Activated CD8-positive, alpha-beta T cell treated with anti-CD3 and anti-CD28 coated beads for 36 hours (primary cell): ENCODE data around the gene SOX2. TPM values are rescaled to one million over a fixed set of nuclear protein-coding genes. Genes with fewer than 3 reads are reported as not detected.

Experiments used
- ATAC-seq: fragments of 200-7000 bp; cut with Tn5 transposase; one replicate; pipeline ENCODE4 v1.10.0; 2021; ENCODE audit warnings: mild to moderate bottlenecking, moderate library complexity
- CTCF ChIA-PET: fragments of 350-600 bp; sonication (Branson Sonifier 250); formaldehyde crosslinking; loops from one replicate; lab custom pipeline; 2021; ENCODE audit warnings: antibody characterized with exemption; lab: Charles Lee
- POLR2A ChIA-PET: fragments of 350-600 bp; sonication (Branson Sonifier 250); formaldehyde crosslinking; loops from one replicate; lab custom pipeline; 2021; ENCODE audit warnings: antibody characterized with exemption; lab: Charles Lee
- DNase-seq: peaks from one replicate; pipeline ENCODE4 v3.0.0-alpha.2; 2020
- H3K27ac Mint-ChIP-seq: one replicate; pipeline ENCODE4 v1.8.0; 2021; ENCODE audit warnings: mild to moderate bottlenecking, mixed read lengths
- H3K27me3 Mint-ChIP-seq: one replicate; pipeline ENCODE4 v1.8.0; 2021; ENCODE audit warnings: mixed read lengths
- H3K36me3 Mint-ChIP-seq: one replicate; pipeline ENCODE4 v1.8.0; 2021; ENCODE audit warnings: low read depth, mixed read lengths
- H3K4me1 Mint-ChIP-seq: one replicate; pipeline ENCODE4 v1.8.0; 2021; ENCODE audit warnings: low read depth, mixed read lengths
- H3K4me3 Mint-ChIP-seq: one replicate; pipeline ENCODE4 v1.8.0; 2021; ENCODE audit warnings: mild to moderate bottlenecking, moderate library complexity, mixed read lengths
- H3K9me3 Mint-ChIP-seq: one replicate; pipeline ENCODE4 v1.8.0; 2021; ENCODE audit warnings: mixed read lengths
- intact Hi-C: fragments of 100-400 bp; cut with micrococcal nuclease; formaldehyde crosslinking; loops from one replicate; pipeline ENCODE4 v1.10.0; 2022
- total RNA-seq, 2 experiments: library from RNA; stranded (reverse); gene quantifications; one replicate each; pipeline ENCODE4 v1.2.3, GENCODE V29; 2021
- TF ChIP-seq, protein P1 (sequence below): fragments of 200-600 bp; IDR thresholded peaks from one replicate; pipeline ENCODE4 v1.8.0; 2022; ENCODE audit warnings: antibody characterized with exemption, mild to moderate bottlenecking

Gene SOX2
- not detected for total RNA-seq

DNA sequence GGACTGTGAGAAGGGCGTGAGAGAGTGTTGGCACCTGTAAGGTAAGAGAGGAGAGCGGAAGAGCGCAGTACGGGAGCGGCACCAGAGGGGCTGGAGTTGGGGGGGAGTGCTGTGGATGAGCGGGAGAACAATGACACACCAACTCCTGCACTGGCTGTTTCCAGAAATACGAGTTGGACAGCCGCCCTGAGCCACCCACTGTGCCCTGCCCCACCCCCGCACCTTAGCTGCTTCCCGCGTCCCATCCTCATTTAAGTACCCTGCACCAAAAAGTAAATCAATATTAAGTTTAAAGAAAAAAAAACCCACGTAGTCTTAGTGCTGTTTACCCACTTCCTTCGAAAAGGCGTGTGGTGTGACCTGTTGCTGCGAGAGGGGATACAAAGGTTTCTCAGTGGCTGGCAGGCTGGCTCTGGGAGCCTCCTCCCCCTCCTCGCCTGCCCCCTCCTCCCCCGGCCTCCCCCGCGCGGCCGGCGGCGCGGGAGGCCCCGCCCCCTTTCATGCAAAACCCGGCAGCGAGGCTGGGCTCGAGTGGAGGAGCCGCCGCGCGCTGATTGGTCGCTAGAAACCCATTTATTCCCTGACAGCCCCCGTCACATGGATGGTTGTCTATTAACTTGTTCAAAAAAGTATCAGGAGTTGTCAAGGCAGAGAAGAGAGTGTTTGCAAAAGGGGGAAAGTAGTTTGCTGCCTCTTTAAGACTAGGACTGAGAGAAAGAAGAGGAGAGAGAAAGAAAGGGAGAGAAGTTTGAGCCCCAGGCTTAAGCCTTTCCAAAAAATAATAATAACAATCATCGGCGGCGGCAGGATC lies at the start of gene SOX2:
Gene SOX2 (plus strand): TSS at position 601 of the 811 bp plus-strand sequence. CDS start 436 bp downstream, outside the sequence.
- peaks cover 5% of the 10 kb centered on the region for H3K4me1 Mint-ChIP-seq
- ATAC-seq (peak; percentile 58), DNase-seq (no peak)
- H3K27me3 Mint-ChIP-seq: peaks cover 51% of the 10 kb centered on the region
- peaks cover 3% of the 10 kb centered on the region for H3K36me3 Mint-ChIP-seq
- CTCF ChIA-PET: interaction anchor here (1.0 to 2.5 kb wide), 3 partner anchors 9 to 972 kb away, joined by 3 to 10 read pairs (median 4); no protein-coding TSS in a partner anchor
- no peak within 1 kb of the TSS for H3K4me3 Mint-ChIP-seq
- TF ChIP-seq, protein P1, sequence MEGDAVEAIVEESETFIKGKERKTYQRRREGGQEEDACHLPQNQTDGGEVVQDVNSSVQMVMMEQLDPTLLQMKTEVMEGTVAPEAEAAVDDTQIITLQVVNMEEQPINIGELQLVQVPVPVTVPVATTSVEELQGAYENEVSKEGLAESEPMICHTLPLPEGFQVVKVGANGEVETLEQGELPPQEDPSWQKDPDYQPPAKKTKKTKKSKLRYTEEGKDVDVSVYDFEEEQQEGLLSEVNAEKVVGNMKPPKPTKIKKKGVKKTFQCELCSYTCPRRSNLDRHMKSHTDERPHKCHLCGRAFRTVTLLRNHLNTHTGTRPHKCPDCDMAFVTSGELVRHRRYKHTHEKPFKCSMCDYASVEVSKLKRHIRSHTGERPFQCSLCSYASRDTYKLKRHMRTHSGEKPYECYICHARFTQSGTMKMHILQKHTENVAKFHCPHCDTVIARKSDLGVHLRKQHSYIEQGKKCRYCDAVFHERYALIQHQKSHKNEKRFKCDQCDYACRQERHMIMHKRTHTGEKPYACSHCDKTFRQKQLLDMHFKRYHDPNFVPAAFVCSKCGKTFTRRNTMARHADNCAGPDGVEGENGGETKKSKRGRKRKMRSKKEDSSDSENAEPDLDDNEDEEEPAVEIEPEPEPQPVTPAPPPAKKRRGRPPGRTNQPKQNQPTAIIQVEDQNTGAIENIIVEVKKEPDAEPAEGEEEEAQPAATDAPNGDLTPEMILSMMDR: no peak
- H3K27ac Mint-ChIP-seq: no peak within 1 kb of the TSS
- peaks cover 6% of the 10 kb centered on the region for H3K9me3 Mint-ChIP-seq
- intact Hi-C loops: no loop called here
- POLR2A ChIA-PET: no interaction called here

DNA sequence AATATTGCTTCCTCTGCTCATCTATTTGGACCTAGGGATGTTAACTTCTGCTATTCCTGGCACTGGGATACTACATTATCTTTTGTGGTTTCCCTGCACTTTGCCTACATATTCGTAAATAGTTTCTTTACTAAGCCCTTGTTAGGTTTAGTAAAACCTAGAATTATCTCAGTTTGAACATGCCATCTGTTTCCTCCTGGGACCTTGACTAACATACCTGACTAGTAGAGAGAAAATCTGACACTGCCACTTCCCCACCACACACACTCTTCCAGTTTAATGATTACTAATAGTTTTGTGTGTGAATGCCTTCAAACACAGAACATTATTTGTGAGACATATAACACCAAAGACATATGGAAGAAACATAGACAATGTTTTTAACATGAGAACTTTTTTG lies 28.2 kb upstream of the SOX2 start:
- no peak for DNase-seq
- peaks cover 12% of the 10 kb centered on the region for H3K27me3 Mint-ChIP-seq

DNA sequence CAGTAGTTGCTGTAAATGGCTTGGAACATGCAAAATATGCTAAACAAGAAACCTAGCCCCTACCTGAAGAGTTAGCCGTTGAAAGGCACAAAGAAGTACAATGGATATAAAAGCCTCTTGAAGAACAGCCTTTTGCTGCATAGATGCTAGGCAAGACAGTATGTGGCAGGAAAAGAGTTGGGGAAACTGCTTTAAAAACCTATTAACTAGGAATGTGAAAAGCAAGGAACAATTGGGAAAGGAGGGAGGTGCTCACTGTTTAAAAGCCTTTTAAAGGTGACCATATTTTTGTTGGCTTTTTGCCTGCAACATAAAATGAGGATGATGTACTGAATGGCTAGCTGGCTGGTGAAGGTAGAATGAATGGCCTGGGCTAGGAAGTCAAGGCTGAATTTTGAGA lies 24.5 kb upstream of the SOX2 start:
- H3K9me3 Mint-ChIP-seq: no peaks in the 10 kb centered on the region
- H3K36me3 Mint-ChIP-seq: no peaks in the 10 kb centered on the region
- ChIA-PET CTCF (no interaction called here), POLR2A (no interaction called here)
- intact Hi-C loops: no loop called here
- TF ChIP-seq, protein P1: no peak
- no peaks in the 10 kb centered on the region for H3K4me1 Mint-ChIP-seq
- ATAC-seq: no peak
- DNase-seq: no peak
- H3K4me3 Mint-ChIP-seq: no peak overlapping the region
- no peak overlapping the region for H3K27ac Mint-ChIP-seq
- H3K27me3 Mint-ChIP-seq: peaks cover 13% of the 10 kb centered on the region

More for the DNA sequence above, 28.2 kb upstream of the SOX2 start:
- no peaks in the 10 kb centered on the region for H3K4me1 Mint-ChIP-seq
- TF ChIP-seq, protein P1: no peak
- intact Hi-C loops: no loop called here
- H3K4me3 Mint-ChIP-seq: no peak overlapping the region
- POLR2A ChIA-PET: no interaction called here
- no peak overlapping the region for H3K27ac Mint-ChIP-seq
- no peak for ATAC-seq
- no peaks in the 10 kb centered on the region for H3K9me3 Mint-ChIP-seq
- H3K36me3 Mint-ChIP-seq: no peaks in the 10 kb centered on the region
- CTCF ChIA-PET: no interaction called here

DNA sequence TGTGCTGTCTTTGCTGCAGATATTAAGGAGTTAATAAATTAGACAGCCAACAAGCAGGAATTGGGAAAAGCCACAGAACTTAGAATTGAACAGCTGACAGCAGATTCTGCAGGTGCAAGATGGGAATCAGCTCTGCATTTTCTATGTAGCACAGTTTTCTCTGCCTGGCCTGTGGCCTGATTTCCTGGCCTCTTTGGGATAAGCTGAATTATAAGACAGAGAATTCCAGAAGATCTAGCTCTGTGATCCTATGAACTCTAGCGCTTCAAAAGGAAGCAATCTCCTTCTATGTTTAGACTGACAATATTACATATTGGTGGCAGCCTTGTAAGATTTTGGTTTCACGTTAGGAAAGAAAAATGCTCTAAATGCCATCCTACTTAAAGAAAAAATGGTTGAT lies 24.0 kb upstream of the SOX2 start:
- TF ChIP-seq, protein P1: no peak
- Mint-ChIP-seq H3K27ac (no peak overlapping the region), H3K4me1 (no peaks in the 10 kb centered on the region), H3K9me3 (no peaks in the 10 kb centered on the region), H3K27me3 (peaks cover 17% of the 10 kb centered on the region), H3K4me3 (no peak overlapping the region), H3K36me3 (no peaks in the 10 kb centered on the region)
- DNase-seq (no peak), ATAC-seq (no peak)
- ChIA-PET CTCF (no interaction called here), POLR2A (no interaction called here)
- intact Hi-C loops: no loop called here

DNA sequence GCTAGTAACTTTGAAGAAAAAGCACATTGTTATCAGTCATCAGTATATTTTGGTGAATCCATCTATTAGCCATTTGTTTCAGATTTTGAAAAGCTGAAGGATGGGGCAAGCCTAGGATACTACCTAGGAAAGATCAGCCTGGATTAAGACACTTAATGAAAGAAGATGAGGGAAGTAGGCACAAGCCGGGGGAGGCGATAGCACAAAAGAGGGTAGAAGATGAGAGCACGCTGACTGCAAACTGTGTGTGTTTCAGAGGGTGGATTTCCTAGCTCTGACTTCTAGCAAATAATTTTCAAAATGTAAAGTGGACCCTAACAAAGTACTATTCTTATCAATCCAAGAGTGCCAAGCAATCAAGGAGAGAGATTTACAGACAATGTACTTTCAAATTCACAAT lies 22.2 kb upstream of the SOX2 start:
- H3K4me3 Mint-ChIP-seq: no peak overlapping the region

More for the DNA sequence above, 22.2 kb upstream of the SOX2 start:
- peaks cover 11% of the 10 kb centered on the region for H3K27me3 Mint-ChIP-seq
- ChIA-PET CTCF (interaction anchor here (2.1 kb wide), 1 partner anchor 12 kb away, joined by 10 read pairs; no protein-coding TSS in a partner anchor), POLR2A (no interaction called here)
- no peak for ATAC-seq
- TF ChIP-seq, protein P1: no peak
- H3K36me3 Mint-ChIP-seq: no peaks in the 10 kb centered on the region
- no peak overlapping the region for H3K27ac Mint-ChIP-seq
- DNase-seq: no peak
- H3K9me3 Mint-ChIP-seq: no peaks in the 10 kb centered on the region
- intact Hi-C loops: no loop called here
- no peaks in the 10 kb centered on the region for H3K4me1 Mint-ChIP-seq
